ENCODE results near the gene BRCA2.

BRCA2 gene

GRCh38 chr13:32390484-32390883 is 75.2 kb downstream of the BRCA2 start:
- DNase-seq: no peak

- DNase-seq: no peak
Measured at GRCh38 chr13:32391101-32391619, 75.9 kb downstream of the BRCA2 start.

- no peak for DNase-seq
Measured at GRCh38 chr13:32403108-32403507, 87.8 kb downstream of the BRCA2 start.

GRCh38 chr13:32407854-32408253 is 92.5 kb downstream of the BRCA2 start:
- no peak for DNase-seq

- DNase-seq: no peak
Measured at GRCh38 chr13:32408296-32409000, 93.1 kb downstream of the BRCA2 start.

- DNase-seq: no peak
Measured at GRCh38 chr13:32409001-32409313, 93.6 kb downstream of the BRCA2 start.

GRCh38 chr13:32409561-32410421 is 94.5 kb downstream of the BRCA2 start:
- DNase-seq: peak; percentile 53

GRCh38 chr13:32413284-32413683 is 98.0 kb downstream of the BRCA2 start:
- DNase-seq: no peak

GRCh38 chr13:32414580-32414979 is 99.3 kb downstream of the BRCA2 start:
- no peak for DNase-seq

- DNase-seq: no peak
Measured at GRCh38 chr13:32415019-32415418, 99.7 kb downstream of the BRCA2 start.

- no peak for DNase-seq
Measured at GRCh38 chr13:32417995-32418394, 102.7 kb downstream of the BRCA2 start.

GRCh38 chr13:32419862-32420261 is 104.6 kb downstream of the BRCA2 start:
- DNase-seq: no peak

GRCh38 chr13:32423592-32423991 is 108.3 kb downstream of the BRCA2 start:
- DNase-seq: no peak

GRCh38 chr13:32425158-32425557 is 109.8 kb downstream of the BRCA2 start:
- no peak for DNase-seq

- no peak for DNase-seq
Measured at GRCh38 chr13:32426191-32426989, 111.1 kb downstream of the BRCA2 start.

GRCh38 chr13:32426990-32427851 is 111.9 kb downstream of the BRCA2 start:
- peak; percentile 73 for DNase-seq

GRCh38 chr13:32427852-32428580 is 112.7 kb downstream of the BRCA2 start, which contains the start of gene N4BP2L1:
N4BP2L1 (minus strand) TSS chr13:32428130; CDS start chr13:32428082, 48 bp downstream.
- DNase-seq: peak; percentile 77

GRCh38 chr13:32428581-32429432 is 113.5 kb downstream of the BRCA2 start:
- DNase-seq: no peak

GRCh38 chr13:32429433-32429909 is 114.2 kb downstream of the BRCA2 start:
- DNase-seq: no peak
